ENCODE measurements around the gene CHN2.

CHN2 gene

DNA sequence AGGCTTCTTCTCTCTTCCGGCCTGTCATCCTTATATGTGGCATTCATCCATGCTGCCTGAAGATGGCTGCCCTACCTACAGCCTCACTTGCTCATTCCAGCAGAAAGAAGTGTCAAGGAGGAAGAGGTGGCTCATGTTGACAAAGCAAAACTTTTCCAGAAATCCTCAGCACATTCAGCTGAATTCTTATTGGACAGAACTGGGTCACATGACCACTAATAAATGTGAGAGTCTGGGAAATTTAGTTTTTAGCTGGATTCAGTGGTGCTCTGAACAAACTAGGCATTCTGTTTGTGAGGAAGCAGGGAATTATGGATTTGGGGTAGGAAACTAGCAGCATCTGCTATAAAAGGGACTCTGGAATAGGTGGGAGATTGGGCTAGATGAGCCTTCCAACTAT is 58.6 kb downstream of the CHN2 start:
- intact Hi-C loops (cut with DNase I; ENCODE audit: low total_unique reads) = no loop called here
- no peak for DNase-seq
- no peaks in the 10 kb centered on the region for H3K4me1 ChIP-seq
- H3K4me3 ChIP-seq = no peak overlapping the region
- no peaks in the 10 kb centered on the region for H3K27me3 ChIP-seq
- H3K27ac ChIP-seq = no peak overlapping the region
- H3K36me3 ChIP-seq = no peaks in the 10 kb centered on the region
- TF ChIP-seq, protein P1, sequence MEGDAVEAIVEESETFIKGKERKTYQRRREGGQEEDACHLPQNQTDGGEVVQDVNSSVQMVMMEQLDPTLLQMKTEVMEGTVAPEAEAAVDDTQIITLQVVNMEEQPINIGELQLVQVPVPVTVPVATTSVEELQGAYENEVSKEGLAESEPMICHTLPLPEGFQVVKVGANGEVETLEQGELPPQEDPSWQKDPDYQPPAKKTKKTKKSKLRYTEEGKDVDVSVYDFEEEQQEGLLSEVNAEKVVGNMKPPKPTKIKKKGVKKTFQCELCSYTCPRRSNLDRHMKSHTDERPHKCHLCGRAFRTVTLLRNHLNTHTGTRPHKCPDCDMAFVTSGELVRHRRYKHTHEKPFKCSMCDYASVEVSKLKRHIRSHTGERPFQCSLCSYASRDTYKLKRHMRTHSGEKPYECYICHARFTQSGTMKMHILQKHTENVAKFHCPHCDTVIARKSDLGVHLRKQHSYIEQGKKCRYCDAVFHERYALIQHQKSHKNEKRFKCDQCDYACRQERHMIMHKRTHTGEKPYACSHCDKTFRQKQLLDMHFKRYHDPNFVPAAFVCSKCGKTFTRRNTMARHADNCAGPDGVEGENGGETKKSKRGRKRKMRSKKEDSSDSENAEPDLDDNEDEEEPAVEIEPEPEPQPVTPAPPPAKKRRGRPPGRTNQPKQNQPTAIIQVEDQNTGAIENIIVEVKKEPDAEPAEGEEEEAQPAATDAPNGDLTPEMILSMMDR (IDR thresholded peaks at IDR 0.05) = no peak
- no peaks in the 10 kb centered on the region for H3K9me3 ChIP-seq

DNA sequence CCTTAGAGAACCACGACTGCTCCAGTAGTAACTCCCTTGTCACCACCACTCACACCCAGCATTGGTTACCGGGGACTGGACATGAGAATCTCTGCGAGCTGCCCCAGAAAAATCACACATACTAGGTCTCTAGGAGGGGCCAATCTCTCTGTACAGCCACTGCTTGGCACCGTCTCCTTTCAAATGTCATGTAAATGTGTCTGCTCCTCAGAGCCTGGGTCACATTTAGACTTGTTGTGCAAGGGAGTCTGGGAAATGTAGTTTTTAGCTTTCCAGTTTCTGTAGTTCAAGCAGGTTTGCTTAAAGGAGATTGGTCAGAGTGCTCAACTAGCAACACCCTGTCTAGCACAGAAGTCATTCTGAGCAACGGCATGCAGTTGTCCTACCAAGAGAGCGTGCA is 60.0 kb downstream of the CHN2 start:
- H3K9me3 ChIP-seq = no peaks in the 10 kb centered on the region
- H3K36me3 ChIP-seq = no peaks in the 10 kb centered on the region
- DNase-seq = no peak
- TF ChIP-seq, protein P1 (IDR thresholded peaks at IDR 0.05) = no peak
- H3K4me1 ChIP-seq = no peaks in the 10 kb centered on the region
- no peak overlapping the region for H3K27ac ChIP-seq
- H3K27me3 ChIP-seq = no peaks in the 10 kb centered on the region
- H3K4me3 ChIP-seq = no peak overlapping the region
- intact Hi-C loops (cut with DNase I; ENCODE audit: low total_unique reads) = no loop called here

DNA sequence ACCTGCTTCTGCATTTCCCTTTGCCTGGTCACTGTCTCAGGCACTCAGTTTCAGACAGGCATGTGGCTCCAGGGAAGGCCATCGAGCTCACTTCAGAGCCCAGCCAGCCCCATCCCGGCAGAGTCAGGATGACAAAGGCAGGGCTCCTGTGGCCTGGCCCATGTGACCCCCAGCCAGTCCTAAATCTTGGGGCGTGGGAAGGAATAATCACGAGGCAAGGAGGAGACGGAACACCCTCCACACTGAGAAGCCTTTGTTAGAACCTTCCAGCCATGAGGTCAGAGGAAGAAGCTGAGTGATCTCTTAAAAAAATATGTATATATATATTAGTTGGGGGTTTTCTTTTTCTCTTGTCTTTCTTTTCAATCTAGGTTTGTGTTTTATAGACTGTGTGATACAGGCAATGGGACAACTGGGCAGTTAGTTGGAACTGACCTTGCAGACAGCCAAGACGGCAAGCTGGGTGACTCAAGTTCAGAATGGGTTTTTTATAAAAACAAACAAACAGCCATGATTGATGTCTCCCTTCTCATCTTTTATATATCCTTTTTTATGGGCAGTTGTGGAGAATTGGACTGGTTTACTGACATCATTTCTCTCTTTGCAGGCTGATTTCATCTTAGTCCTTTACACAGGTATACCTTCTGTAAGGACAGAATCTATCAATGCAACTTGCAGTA is 60.8 kb downstream of the CHN2 start:
- Histone ChIP-seq H3K4me1 (no peaks in the 10 kb centered on the region), H3K36me3 (no peaks in the 10 kb centered on the region), H3K27ac (no peak overlapping the region), H3K27me3 (no peaks in the 10 kb centered on the region), H3K9me3 (no peaks in the 10 kb centered on the region), H3K4me3 (no peak overlapping the region)
- no peak for DNase-seq
- TF ChIP-seq, protein P1 (IDR thresholded peaks at IDR 0.05) = no peak
- intact Hi-C loops (cut with DNase I; ENCODE audit: low total_unique reads) = no loop called here

DNA sequence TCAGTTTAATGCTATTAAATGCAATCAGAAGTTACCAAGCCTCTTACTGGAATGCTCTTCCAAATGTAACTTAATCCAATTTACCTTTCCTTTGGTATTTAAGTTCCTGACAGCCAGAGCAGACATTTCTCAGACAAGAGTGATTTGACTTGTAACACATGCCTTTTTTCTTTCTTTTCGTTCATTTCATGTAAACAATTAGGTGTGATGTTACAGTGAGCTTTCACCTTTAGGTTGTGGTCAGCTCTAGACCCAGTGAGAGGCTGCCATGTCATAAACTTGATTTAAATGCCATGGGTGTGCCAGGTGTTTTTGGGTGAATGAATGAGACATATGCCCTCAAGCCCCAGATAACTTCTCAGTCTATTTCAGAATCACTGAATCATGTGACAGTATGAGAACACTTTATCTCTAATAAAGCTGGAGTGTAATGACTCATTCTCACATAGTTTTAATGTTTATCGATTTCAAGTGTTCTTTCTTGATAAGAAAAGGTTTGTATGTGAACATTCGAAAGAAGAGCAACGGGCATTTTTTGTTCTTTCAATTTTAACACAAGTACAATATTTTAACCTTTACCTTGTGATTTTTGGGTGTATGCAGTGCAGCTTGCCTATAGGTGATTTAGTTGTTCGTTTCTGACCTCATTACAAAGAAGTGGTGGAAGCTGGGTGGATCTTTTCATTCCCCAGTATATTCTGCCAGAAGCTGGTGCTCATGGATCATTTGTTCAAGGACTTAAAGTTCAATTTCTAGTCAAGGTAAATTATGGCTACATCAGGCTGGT is 61.5 kb downstream of the CHN2 start:
- Histone ChIP-seq H3K9me3 (no peaks in the 10 kb centered on the region), H3K36me3 (no peaks in the 10 kb centered on the region), H3K4me3 (no peak overlapping the region), H3K27me3 (no peaks in the 10 kb centered on the region), H3K4me1 (no peaks in the 10 kb centered on the region), H3K27ac (no peak overlapping the region)
- no peak for DNase-seq
- TF ChIP-seq, protein P1 (IDR thresholded peaks at IDR 0.05) = no peak
- intact Hi-C loops (cut with DNase I; ENCODE audit: low total_unique reads) = no loop called here

DNA sequence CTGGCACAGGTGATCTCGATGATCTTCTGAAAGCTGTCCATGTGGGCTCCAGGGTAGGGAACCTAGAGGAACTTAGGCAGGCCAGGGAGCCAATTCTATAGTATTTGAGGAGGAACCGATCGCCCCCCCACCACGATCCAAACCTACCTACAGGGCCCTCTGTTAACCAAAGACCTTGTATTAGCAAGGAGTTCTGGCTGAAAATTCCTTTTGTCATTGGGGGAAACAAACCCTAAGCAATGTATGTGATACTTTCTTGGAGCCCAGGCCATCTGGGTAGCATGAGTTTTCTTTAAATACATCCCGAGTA is 62.1 kb downstream of the CHN2 start:
- H3K9me3 ChIP-seq = no peaks in the 10 kb centered on the region
- no peak overlapping the region for H3K27ac ChIP-seq
- no peaks in the 10 kb centered on the region for H3K36me3 ChIP-seq
- H3K27me3 ChIP-seq = no peaks in the 10 kb centered on the region
- no peak overlapping the region for H3K4me3 ChIP-seq
- intact Hi-C loops (cut with DNase I; ENCODE audit: low total_unique reads) = no loop called here
- TF ChIP-seq, protein P1 (IDR thresholded peaks at IDR 0.05) = no peak
- H3K4me1 ChIP-seq = no peaks in the 10 kb centered on the region
- DNase-seq = no peak

Data from tibial artery (tissue), 4 donors.